ENCODE results near the gene NOC3L. TPM values are rescaled to one million over a fixed set of nuclear protein-coding genes. Genes with fewer than 3 reads are reported as not detected.

Gene NOC3L
- total and polyA plus RNA-seq, 9 of the 15 experiments (the other 6 are each of a cell fraction or from before 2014, with no cell fraction given): 23.8 to 57.6 (median 32.6) TPM

- TF ChIP-seq TSHZ1 (CRISPR knock-in tag; IDR thresholded peaks at IDR 0.05) (no peak), ZNF224 (CRISPR knock-in tag; IDR thresholded peaks at IDR 0.05) (no peak), ZC3H8 (IDR thresholded peaks at IDR 0.05) (no peak), DMBX1 (CRISPR knock-in tag; IDR thresholded peaks at IDR 0.05; ENCODE audit: borderline replicate concordance) (peak; percentile 81; the same call in 1 of the 2 replicates), ZFP91 (CRISPR knock-in tag; IDR thresholded peaks at IDR 0.05) (no peak), TBL1XR1 (IDR thresholded peaks at IDR 0.05; ENCODE audit: low read length in 2 of 2) (peak in 1 of 2 experiments; percentile 68; a peak in 1 of 4 replicates), MYNN (IDR thresholded peaks at IDR 0.05) (peak; percentile 71), MYNN (CRISPR knock-in tag; IDR thresholded peaks at IDR 0.05) (no peak), NKRF (IDR thresholded peaks at IDR 0.05; ENCODE audit: borderline replicate concordance) (no peak), CREM (IDR thresholded peaks at IDR 0.05; ENCODE audit: low read depth) (peak; percentile 69), MITF (IDR thresholded peaks at IDR 0.05) (peak; percentile 46; the same call in 1 of the 2 replicates), PHF21A (IDR thresholded peaks at IDR 0.05; ENCODE audit: borderline replicate concordance, low read depth) (no peak), FOXP4 (CRISPR knock-in tag; IDR thresholded peaks at IDR 0.05; ENCODE audit: borderline replicate concordance) (no peak), SIRT6 (IDR thresholded peaks at IDR 0.05; ENCODE audit: low read depth, low read length) (no peak), ZNF395 (CRISPR knock-in tag; IDR thresholded peaks at IDR 0.05) (peak; percentile 88)
These were observed 63.3 kb downstream of the NOC3L start (continued) for GRCh38 chr10:94299417-94299816.
